ENCODE measurements around the gene ZBTB20.

Gene ZBTB20

GRCh38 chr3:115082260-115082659, 64.8 kb downstream of the ZBTB20 start:
- Mint-ChIP-seq H3K27ac (no peak overlapping the region), H3K4me1 (peaks cover 62% of the 10 kb centered on the region), H3K27me3 (no peaks in the 10 kb centered on the region), H3K9me3 (no peaks in the 10 kb centered on the region), H3K4me3 (no peak overlapping the region), H3K36me3 (peaks cover 8% of the 10 kb centered on the region)

GRCh38 chr3:115081444-115081843, 65.6 kb downstream of the ZBTB20 start:
- Mint-ChIP-seq H3K4me3 (no peak overlapping the region), H3K27ac (no peak overlapping the region), H3K4me1 (peaks cover 60% of the 10 kb centered on the region), H3K36me3 (peaks cover 11% of the 10 kb centered on the region), H3K9me3 (no peaks in the 10 kb centered on the region), H3K27me3 (no peaks in the 10 kb centered on the region)

GRCh38 chr3:115077501-115078250, 69.4 kb downstream of the ZBTB20 start:
- H3K27ac Mint-ChIP-seq = no peak overlapping the region
- H3K27me3 Mint-ChIP-seq = no peaks in the 10 kb centered on the region
- H3K4me1 Mint-ChIP-seq = peaks cover 58% of the 10 kb centered on the region
- no peak overlapping the region for H3K4me3 Mint-ChIP-seq
- H3K36me3 Mint-ChIP-seq = peaks cover 23% of the 10 kb centered on the region
- no peaks in the 10 kb centered on the region for H3K9me3 Mint-ChIP-seq

DNA sequence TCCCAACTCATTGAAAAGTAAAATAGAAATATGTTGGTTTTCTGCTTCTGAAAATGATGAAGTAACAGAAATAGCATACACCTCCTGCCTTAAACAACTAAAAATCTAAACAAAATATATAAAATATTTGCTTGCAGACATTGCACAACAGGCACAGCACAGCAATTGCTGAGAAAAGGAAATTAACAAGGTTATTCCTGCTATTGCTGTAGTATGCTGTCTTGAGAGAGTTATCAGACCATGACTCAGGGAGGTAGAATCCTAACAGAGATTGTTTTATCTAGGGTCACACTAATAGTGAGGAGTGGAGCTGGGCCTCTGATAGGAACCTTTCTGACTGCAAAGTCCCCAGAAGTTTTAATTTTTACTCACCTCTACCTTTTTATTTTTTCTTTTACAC, 72.6 kb downstream of the ZBTB20 start:
- H3K9me3 Mint-ChIP-seq = no peaks in the 10 kb centered on the region
- H3K27me3 Mint-ChIP-seq = no peaks in the 10 kb centered on the region
- no peak overlapping the region for H3K27ac Mint-ChIP-seq
- H3K4me1 Mint-ChIP-seq = peaks cover 55% of the 10 kb centered on the region
- H3K4me3 Mint-ChIP-seq = no peak overlapping the region
- H3K36me3 Mint-ChIP-seq = peaks cover 30% of the 10 kb centered on the region

DNA sequence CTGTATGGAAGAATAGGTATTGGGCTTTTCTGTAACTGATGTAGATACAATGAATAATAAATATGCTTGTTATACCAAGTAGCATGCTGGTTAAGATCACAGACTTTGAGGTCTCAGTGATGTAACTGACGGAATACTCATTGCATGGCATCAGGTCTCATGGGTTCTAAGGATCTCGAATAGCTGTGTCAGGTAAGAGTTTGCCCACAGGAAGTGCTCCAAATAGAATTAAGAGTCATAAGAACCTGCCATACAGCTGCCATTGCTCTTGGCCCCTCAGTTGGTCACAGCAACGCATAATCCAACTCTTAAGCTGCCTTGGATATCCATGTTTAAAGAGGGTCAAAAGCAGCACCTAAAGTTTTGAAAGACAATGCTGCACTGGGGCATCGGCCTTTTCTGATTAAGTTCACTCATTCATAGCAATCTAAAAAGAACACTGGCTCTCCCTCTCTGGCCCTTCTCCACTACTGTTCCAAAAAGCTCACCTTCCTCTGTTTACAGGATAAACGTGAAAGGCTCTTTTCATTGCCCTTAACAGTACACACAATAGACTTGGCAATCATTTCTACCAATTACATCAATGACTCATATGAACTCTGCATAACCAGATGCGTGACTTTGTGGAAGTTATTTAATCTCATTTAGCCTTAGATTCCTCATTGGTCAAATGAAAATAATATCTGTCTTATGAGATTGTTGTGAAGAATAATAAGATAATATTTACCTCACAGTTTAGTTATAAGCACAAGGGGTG, 74.6 kb downstream of the ZBTB20 start:
- Mint-ChIP-seq H3K9me3 (no peaks in the 10 kb centered on the region), H3K27me3 (no peaks in the 10 kb centered on the region), H3K4me1 (peaks cover 67% of the 10 kb centered on the region), H3K36me3 (peaks cover 32% of the 10 kb centered on the region), H3K27ac (peak overlapping the region; percentile 61), H3K4me3 (no peak overlapping the region)

- no peak overlapping the region for H3K4me3 Mint-ChIP-seq
- H3K4me1 Mint-ChIP-seq = peaks cover 60% of the 10 kb centered on the region
- no peak overlapping the region for H3K27ac Mint-ChIP-seq
- H3K36me3 Mint-ChIP-seq = peaks cover 29% of the 10 kb centered on the region
- H3K9me3 Mint-ChIP-seq = no peaks in the 10 kb centered on the region
- H3K27me3 Mint-ChIP-seq = no peaks in the 10 kb centered on the region
These were observed 75.5 kb downstream of the ZBTB20 start for GRCh38 chr3:115071601-115072000.

DNA sequence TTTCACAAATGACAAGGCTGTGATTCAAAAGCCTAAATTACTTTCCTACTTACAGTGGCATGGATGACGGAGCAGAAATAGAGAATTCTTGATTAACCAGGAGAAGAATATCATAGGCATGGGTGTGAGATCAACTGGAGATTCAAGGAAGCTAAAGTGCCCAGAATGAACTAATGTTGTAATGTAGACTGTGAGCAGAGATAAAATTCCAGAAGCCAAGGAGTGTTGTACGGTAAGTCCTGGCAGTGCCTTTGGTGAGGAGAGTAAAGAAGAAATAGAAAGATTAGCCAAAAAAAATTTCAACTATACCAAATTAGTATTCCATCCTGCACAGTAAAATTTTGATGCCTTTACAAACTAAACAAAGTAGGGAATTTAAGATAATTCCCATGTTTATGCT, 75.9 kb downstream of the ZBTB20 start:
- H3K27me3 Mint-ChIP-seq = no peaks in the 10 kb centered on the region
- peaks cover 60% of the 10 kb centered on the region for H3K4me1 Mint-ChIP-seq
- no peaks in the 10 kb centered on the region for H3K9me3 Mint-ChIP-seq
- no peak overlapping the region for H3K4me3 Mint-ChIP-seq
- no peak overlapping the region for H3K27ac Mint-ChIP-seq
- H3K36me3 Mint-ChIP-seq = peaks cover 29% of the 10 kb centered on the region

GRCh38 chr3:115068799-115069198, 78.3 kb downstream of the ZBTB20 start:
- Mint-ChIP-seq H3K4me1 (peaks cover 46% of the 10 kb centered on the region), H3K27ac (no peak overlapping the region), H3K9me3 (no peaks in the 10 kb centered on the region), H3K36me3 (peaks cover 26% of the 10 kb centered on the region), H3K27me3 (no peaks in the 10 kb centered on the region), H3K4me3 (peak overlapping the region; percentile 8)

GRCh38 chr3:115062412-115062956, 84.6 kb downstream of the ZBTB20 start:
- peaks cover 25% of the 10 kb centered on the region for H3K36me3 Mint-ChIP-seq
- H3K27ac Mint-ChIP-seq = no peak overlapping the region
- H3K4me1 Mint-ChIP-seq = peaks cover 8% of the 10 kb centered on the region
- H3K27me3 Mint-ChIP-seq = no peaks in the 10 kb centered on the region
- no peaks in the 10 kb centered on the region for H3K9me3 Mint-ChIP-seq
- no peak overlapping the region for H3K4me3 Mint-ChIP-seq

DNA sequence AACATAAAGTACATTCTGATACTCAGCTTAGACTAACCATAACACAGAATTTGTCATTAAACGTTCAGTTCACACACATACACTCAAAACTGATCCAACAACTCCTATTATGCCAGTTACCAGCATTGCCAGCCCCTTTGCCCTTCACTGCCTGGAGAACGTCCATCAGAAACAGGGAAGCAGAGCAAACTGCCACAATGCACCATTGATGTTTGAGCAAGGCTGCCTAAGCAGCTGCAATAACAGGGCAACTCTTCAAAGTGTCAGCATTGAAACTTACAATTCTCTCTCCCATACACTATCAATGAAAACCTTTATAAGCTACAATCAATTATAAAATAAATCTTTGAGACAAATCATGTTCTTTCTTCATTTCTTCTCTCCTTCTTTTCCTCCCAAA, 85.1 kb downstream of the ZBTB20 start:
- no peaks in the 10 kb centered on the region for H3K27me3 Mint-ChIP-seq
- no peaks in the 10 kb centered on the region for H3K9me3 Mint-ChIP-seq
- H3K4me3 Mint-ChIP-seq = no peak overlapping the region
- no peak overlapping the region for H3K27ac Mint-ChIP-seq
- H3K36me3 Mint-ChIP-seq = peaks cover 25% of the 10 kb centered on the region
- H3K4me1 Mint-ChIP-seq = peaks cover 8% of the 10 kb centered on the region

- no peak overlapping the region for H3K27ac Mint-ChIP-seq
- H3K27me3 Mint-ChIP-seq = no peaks in the 10 kb centered on the region
These were observed 94.2 kb downstream of the ZBTB20 start for GRCh38 chr3:115052906-115053305.

DNA sequence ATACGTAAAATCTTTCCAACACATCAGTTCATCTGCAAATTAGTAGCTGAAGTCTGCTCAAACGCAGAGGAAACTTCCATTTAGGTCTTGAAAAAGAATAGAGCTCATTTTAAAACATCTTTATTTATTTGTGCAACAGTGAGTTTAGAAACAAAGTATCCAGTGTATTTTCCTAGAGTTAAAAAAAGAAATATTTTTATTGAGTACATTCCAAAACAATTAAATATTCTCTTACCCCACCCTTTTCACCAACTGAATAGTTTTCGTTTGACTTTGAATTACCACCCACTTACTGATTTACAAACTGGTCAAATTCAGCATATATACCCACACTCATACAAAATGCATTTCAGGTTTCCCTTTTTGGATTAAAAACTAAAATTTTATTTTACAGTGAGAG, 104.7 kb downstream of the ZBTB20 start:
- no peaks in the 10 kb centered on the region for H3K9me3 Mint-ChIP-seq
- H3K27me3 Mint-ChIP-seq = no peaks in the 10 kb centered on the region
- H3K27ac Mint-ChIP-seq = no peak overlapping the region
- peaks cover 43% of the 10 kb centered on the region for H3K4me1 Mint-ChIP-seq
- H3K36me3 Mint-ChIP-seq = no peaks in the 10 kb centered on the region
- H3K4me3 Mint-ChIP-seq = no peak overlapping the region

More at GRCh38 chr3:115052906-115053305, 94.2 kb downstream of the ZBTB20 start:
- Mint-ChIP-seq H3K9me3 (no peaks in the 10 kb centered on the region), H3K4me1 (peaks cover 3% of the 10 kb centered on the region), H3K4me3 (no peak overlapping the region), H3K36me3 (peaks cover 16% of the 10 kb centered on the region)

- Mint-ChIP-seq H3K4me1 (peaks cover 31% of the 10 kb centered on the region), H3K36me3 (peaks cover 4% of the 10 kb centered on the region), H3K27me3 (no peaks in the 10 kb centered on the region), H3K9me3 (no peaks in the 10 kb centered on the region), H3K27ac (no peak overlapping the region), H3K4me3 (no peak overlapping the region)
These were observed 106.3 kb downstream of the ZBTB20 start for GRCh38 chr3:115040673-115041286.

DNA sequence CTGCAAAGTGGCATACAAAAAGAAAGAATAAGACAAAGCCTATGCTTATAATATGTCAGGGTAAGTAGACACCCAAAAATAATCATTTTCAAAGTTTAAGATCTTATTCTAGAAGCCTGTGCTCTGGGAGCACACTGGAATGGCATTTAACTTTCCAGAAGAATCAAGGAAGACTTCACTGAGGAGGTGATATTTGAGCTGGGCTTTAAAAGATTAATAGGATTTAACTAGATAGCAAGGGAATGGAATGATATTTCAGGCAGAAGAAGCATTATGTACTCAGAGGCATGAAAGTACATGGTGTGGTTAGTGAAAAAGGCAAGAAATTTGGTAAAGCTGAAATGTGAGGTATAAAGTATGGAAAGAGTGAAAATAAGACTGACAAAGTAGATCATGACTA, 106.8 kb downstream of the ZBTB20 start:
- Mint-ChIP-seq H3K27ac (no peak overlapping the region), H3K4me1 (peaks cover 32% of the 10 kb centered on the region), H3K4me3 (no peak overlapping the region), H3K36me3 (peaks cover 5% of the 10 kb centered on the region), H3K27me3 (no peaks in the 10 kb centered on the region), H3K9me3 (no peaks in the 10 kb centered on the region)

GRCh38 chr3:115038817-115039216, 108.3 kb downstream of the ZBTB20 start:
- Mint-ChIP-seq H3K9me3 (no peaks in the 10 kb centered on the region), H3K4me3 (no peak overlapping the region), H3K4me1 (peaks cover 34% of the 10 kb centered on the region), H3K36me3 (peaks cover 12% of the 10 kb centered on the region), H3K27ac (no peak overlapping the region), H3K27me3 (no peaks in the 10 kb centered on the region)
